ENCODE results near the gene TMEM221. TPM values are rescaled to one million over a fixed set of nuclear protein-coding genes. Genes with fewer than 3 reads are reported as not detected.
"Not testable (repeated sequence)": the region's sequence is repeated elsewhere in the genome, so short reads cannot be mapped to it uniquely, and the experiment has no call there.

TMEM221 gene
- total RNA-seq, 2 donors from 2014 or later = not detected

DNA sequence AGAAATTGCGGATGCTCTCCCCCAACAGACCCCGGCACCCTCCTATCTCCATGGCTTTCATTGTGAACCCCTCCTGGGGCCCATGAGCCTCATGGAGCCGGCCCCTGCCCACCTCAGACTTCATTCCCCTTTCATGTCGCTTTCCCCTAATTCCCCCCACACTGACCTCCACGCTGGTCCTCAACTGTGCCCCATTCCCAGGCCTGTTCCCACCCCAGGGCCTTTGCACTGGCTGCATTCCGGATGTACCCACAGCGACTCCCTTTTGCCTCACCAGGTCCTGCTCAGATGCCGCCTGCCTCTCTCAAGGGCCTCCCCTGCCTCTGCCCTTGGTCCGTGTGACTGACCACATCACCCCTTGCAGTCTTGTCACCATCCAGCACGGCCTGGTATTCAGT, 35.1 kb upstream of the TMEM221 start:
- DNase-seq (ENCODE audit: low spot score) = no peak
- Mint-ChIP-seq H3K9me3 (no peaks in the 10 kb centered on the region), H3K4me1 (ENCODE audit: low read depth in 2 of 2) (peaks cover 6 to 27% of the 10 kb centered on the region in 2 donors), H3K27ac (peak overlapping the region in 1 of 2 donors; percentile 46), H3K4me3 (no peak overlapping the region), H3K27me3 (no peaks in the 10 kb centered on the region), H3K36me3 (no peaks in the 10 kb centered on the region)
- no peak for ATAC-seq

- DNase-seq (ENCODE audit: low spot score) (no peak), ATAC-seq (no peak)
- Mint-ChIP-seq H3K36me3 (no peaks in the 10 kb centered on the region), H3K9me3 (no peaks in the 10 kb centered on the region), H3K4me3 (no peak overlapping the region), H3K4me1 (ENCODE audit: low read depth in 2 of 2) (peaks cover under 1 to 21% of the 10 kb centered on the region in 2 donors), H3K27ac (no peak overlapping the region), H3K27me3 (no peaks in the 10 kb centered on the region)
These were observed 34.6 kb upstream of the TMEM221 start for GRCh38 chr19:17482877-17483604.

DNA sequence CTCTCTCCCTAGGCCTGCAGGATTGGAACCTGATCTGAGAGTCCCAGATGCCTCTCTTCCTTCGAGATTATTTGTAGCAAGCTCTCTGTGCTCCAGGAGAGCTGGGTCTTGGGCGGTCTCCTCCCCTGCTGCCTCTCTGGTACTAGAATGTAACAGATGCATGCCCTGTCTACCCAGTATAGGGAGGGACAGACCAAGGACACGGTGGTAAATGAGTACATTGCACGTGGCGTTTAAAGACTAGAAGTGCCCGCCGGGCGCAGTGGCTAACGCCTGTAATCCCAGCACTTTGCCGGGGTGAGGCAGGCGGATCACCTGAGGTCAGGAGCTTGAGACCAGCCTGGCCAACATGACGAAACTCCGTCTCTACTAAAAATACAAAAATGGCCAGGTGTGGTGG, 33.5 kb upstream of the TMEM221 start:
- no peak for DNase-seq (ENCODE audit: low spot score)
- H3K4me3 Mint-ChIP-seq = no peak overlapping the region
- peaks cover 0 to 13% of the 10 kb centered on the region in 2 donors for H3K4me1 Mint-ChIP-seq (ENCODE audit: low read depth in 2 of 2)
- no peaks in the 10 kb centered on the region for H3K9me3 Mint-ChIP-seq
- no peak overlapping the region for H3K27ac Mint-ChIP-seq
- no peaks in the 10 kb centered on the region for H3K27me3 Mint-ChIP-seq
- no peak for ATAC-seq
- H3K36me3 Mint-ChIP-seq = no peaks in the 10 kb centered on the region

GRCh38 chr19:17479325-17479791, 30.9 kb upstream of the TMEM221 start:
- ATAC-seq (no peak), DNase-seq (ENCODE audit: low spot score) (no peak)
- Mint-ChIP-seq H3K36me3 (no peaks in the 10 kb centered on the region), H3K9me3 (no peaks in the 10 kb centered on the region), H3K4me1 (ENCODE audit: low read depth in 2 of 2) (peaks cover 0 to 12% of the 10 kb centered on the region in 2 donors), H3K27ac (no peak overlapping the region), H3K27me3 (no peaks in the 10 kb centered on the region), H3K4me3 (no peak overlapping the region)

DNA sequence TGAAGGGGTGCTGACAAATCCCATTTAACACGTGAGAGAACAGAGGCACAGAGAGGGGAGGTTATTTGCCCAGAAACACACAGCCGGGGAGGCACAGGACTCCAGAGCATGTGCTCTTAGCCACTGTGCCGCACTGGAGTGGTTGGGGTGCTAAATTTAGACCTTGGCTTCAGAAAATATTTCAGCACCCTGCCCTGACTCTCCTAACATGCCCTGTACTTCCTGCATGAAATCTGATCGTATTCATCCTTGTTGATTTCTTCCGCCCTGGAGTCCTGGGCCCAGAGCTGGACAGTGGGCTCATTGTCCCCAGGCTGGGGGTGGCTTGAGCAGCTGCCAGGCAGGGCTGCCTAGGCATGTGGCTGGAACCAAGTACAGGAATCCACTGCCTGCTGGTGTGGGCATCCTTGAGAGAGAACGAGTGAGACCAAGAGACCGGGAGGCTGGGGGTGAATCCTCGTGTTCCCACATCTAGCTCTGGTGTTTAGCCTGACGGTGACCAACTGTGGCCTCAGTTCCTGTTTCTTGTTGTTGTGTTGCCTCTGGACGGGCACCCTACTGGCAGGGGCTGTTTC, 27.2 kb upstream of the TMEM221 start:
- no peaks in the 10 kb centered on the region for H3K27me3 Mint-ChIP-seq
- no peaks in the 10 kb centered on the region for H3K9me3 Mint-ChIP-seq
- H3K4me3 Mint-ChIP-seq = no peak overlapping the region
- DNase-seq (ENCODE audit: low spot score) = no peak
- peak in 1 of 2 donors; percentile 40 for ATAC-seq
- H3K27ac Mint-ChIP-seq = no peak overlapping the region
- peaks cover 13 to 16% of the 10 kb centered on the region in 2 donors for H3K4me1 Mint-ChIP-seq (ENCODE audit: low read depth in 2 of 2)
- no peaks in the 10 kb centered on the region for H3K36me3 Mint-ChIP-seq

DNA sequence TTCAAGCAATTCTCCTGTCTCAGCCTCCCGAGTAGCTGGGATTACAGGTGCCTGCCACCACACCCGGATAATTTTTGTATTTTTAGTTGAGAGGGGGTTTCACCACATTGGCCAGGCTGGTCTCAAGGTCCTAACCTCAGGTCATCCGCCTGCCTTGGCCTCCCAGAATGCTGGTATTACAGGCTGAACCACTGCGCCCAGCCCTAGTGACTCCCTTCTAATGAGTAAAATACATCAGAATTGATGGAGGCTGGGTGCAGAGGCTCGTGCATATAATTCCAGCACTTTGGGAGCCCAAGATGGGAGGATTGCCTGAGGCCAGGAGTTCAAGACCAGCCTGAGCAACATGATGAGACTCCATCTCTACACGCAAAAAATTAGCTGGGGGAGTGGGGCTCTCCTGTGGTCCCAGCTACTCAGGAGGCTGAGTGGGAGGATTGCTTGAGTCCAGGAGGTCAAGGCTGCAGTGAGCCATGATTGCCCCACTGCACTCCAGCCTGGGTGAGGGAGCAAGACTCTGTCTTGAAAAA, 26.6 kb upstream of the TMEM221 start:
- H3K4me3 Mint-ChIP-seq; H3K36me3 Mint-ChIP-seq; DNase-seq (ENCODE audit: low spot score); H3K9me3 Mint-ChIP-seq; H3K27ac Mint-ChIP-seq; ATAC-seq; H3K27me3 Mint-ChIP-seq: not testable (repeated sequence)
- H3K4me1 Mint-ChIP-seq (ENCODE audit: low read depth in 2 of 2) = peaks cover 15 to 17% of the 10 kb centered on the region in 2 donors

DNA sequence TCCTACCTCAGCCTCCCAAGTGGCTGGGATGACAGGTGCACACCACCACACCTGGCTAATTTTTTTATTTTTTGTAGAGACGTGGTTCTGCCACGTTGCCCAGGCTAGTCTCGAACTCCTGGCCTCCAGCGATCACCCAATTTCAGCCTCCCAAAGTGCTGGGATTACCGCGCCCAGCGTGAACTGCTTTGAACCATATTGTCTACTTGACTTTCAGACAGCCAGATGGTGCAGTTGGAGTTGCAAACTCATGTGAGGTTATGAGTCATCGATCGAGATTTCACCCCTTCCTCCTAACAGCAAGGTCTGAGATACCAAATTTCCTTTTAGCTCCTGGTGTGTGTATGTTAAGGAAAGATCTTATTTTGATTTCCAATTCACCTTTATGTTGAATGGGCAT, 24.6 kb upstream of the TMEM221 start:
- H3K9me3 Mint-ChIP-seq = no peaks in the 10 kb centered on the region
- no peak for DNase-seq (ENCODE audit: low spot score)
- no peak overlapping the region for H3K4me3 Mint-ChIP-seq
- no peak for ATAC-seq
- H3K27ac Mint-ChIP-seq = peak overlapping the region; percentile 18 to 63
- H3K4me1 Mint-ChIP-seq (ENCODE audit: low read depth in 2 of 2) = peaks cover 20 to 27% of the 10 kb centered on the region in 2 donors
- H3K36me3 Mint-ChIP-seq = no peaks in the 10 kb centered on the region
- H3K27me3 Mint-ChIP-seq = no peaks in the 10 kb centered on the region

- peak overlapping the region; percentile 97 for H3K4me3 Mint-ChIP-seq
- H3K9me3 Mint-ChIP-seq = no peaks in the 10 kb centered on the region
- H3K4me1 Mint-ChIP-seq (ENCODE audit: low read depth in 2 of 2) = peaks cover 20 to 27% of the 10 kb centered on the region in 2 donors
- ATAC-seq = no peak
- peak overlapping the region; percentile 32 to 61 for H3K27ac Mint-ChIP-seq
- no peaks in the 10 kb centered on the region for H3K27me3 Mint-ChIP-seq
- DNase-seq (ENCODE audit: low spot score) = no peak
- no peaks in the 10 kb centered on the region for H3K36me3 Mint-ChIP-seq
These were observed 23.1 kb upstream of the TMEM221 start for GRCh38 chr19:17471410-17472125.

DNA sequence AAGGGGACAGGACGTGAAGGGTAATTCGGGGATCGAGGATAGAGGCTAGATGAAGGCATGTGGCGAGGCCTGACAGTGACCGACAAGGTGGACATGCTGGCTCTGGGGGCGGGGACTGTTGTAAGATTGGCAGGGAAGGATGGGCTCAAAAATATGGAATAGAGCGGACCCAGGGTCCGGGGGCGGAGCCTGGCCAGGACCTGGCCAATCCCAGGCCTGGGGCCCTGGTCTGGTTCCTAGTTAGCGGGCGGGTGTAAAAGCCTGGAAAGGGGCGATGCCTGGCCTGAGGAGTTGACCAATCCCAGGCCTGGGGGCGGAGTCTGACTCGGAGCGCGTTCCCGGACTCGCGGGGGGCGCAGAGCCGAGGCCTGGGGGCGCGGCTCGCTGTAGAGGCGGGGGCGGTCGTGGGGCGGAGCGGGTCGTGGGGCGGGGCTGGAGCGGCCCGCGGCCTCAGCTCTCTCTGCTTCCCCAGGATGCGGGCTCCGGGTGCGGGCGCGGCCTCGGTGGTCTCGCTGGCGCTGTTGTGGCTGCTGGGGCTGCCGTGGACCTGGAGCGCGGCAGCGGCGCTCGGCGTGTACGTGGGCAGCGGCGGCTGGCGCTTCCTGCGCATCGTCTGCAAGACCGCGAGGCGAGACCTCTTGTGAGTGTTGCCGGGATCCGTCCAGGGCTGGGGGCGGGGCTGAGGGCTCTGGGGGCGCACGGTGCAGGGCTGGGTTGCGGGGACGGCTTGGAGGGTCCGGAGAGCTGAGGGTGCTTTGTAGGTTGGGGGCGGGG, 21.8 kb upstream of the TMEM221 start, which contains the start of gene SLC27A1:
TSS of gene SLC27A1 (plus strand) at position 457 of the 774 bp plus-strand sequence. CDS start at position 474, 17 bp downstream.
- Mint-ChIP-seq H3K4me3 (peak within 1 kb of the TSS; percentile 97), H3K9me3 (no peaks in the 10 kb centered on the region), H3K36me3 (no peaks in the 10 kb centered on the region), H3K27ac (peak within 1 kb of the TSS; percentile 61 to 73), H3K27me3 (no peaks in the 10 kb centered on the region), H3K4me1 (ENCODE audit: low read depth in 2 of 2) (peaks cover 20 to 27% of the 10 kb centered on the region in 2 donors)
- ATAC-seq = peak; percentile 90 to 93
- DNase-seq (ENCODE audit: low spot score) = peak; percentile 94

GRCh38 chr19:17469481-17470067, 21.1 kb upstream of the TMEM221 start:
- H3K9me3 Mint-ChIP-seq = no peaks in the 10 kb centered on the region
- ATAC-seq (peak; percentile 90), DNase-seq (ENCODE audit: low spot score) (peak; percentile 85)
- no peaks in the 10 kb centered on the region for H3K27me3 Mint-ChIP-seq
- H3K4me1 Mint-ChIP-seq (ENCODE audit: low read depth in 2 of 2) = peaks cover 20 to 27% of the 10 kb centered on the region in 2 donors
- peak overlapping the region; percentile 38 to 73 for H3K27ac Mint-ChIP-seq
- H3K36me3 Mint-ChIP-seq = no peaks in the 10 kb centered on the region
- H3K4me3 Mint-ChIP-seq = peak overlapping the region; percentile 97

GRCh38 chr19:17469092-17469480, 20.6 kb upstream of the TMEM221 start:
- peak overlapping the region; percentile 38 to 73 for H3K27ac Mint-ChIP-seq
- H3K9me3 Mint-ChIP-seq = no peaks in the 10 kb centered on the region
- no peak for ATAC-seq

GRCh38 chr19:17468302-17469091, 20.0 kb upstream of the TMEM221 start:
- Mint-ChIP-seq H3K36me3 (no peaks in the 10 kb centered on the region), H3K9me3 (no peaks in the 10 kb centered on the region), H3K27ac (peak overlapping the region; percentile 38 to 73), H3K4me1 (ENCODE audit: low read depth in 2 of 2) (peaks cover 20 to 27% of the 10 kb centered on the region in 2 donors), H3K27me3 (no peaks in the 10 kb centered on the region), H3K4me3 (peak overlapping the region; percentile 97)
- DNase-seq (ENCODE audit: low spot score) (no peak), ATAC-seq (no peak)

More at GRCh38 chr19:17469092-17469480, 20.6 kb upstream of the TMEM221 start:
- no peak for DNase-seq (ENCODE audit: low spot score)
- no peaks in the 10 kb centered on the region for H3K27me3 Mint-ChIP-seq
- H3K4me1 Mint-ChIP-seq (ENCODE audit: low read depth in 2 of 2) = peaks cover 20 to 27% of the 10 kb centered on the region in 2 donors
- peak overlapping the region; percentile 97 for H3K4me3 Mint-ChIP-seq
- H3K36me3 Mint-ChIP-seq = no peaks in the 10 kb centered on the region
